SIG-M5 (cell line): Measurements from ENCODE around the gene ACAN.

ENCODE experiments used
- DNase-seq: peaks from one replicate; lab custom pipeline; 2025; lab: John Stamatoyannopoulos, UW

The ACAN gene

GRCh38 chr15:88803241-88803919 lies at the start of gene ACAN:
Gene ACAN (plus strand): TSS chr15:88803436. CDS start chr15:88836207, 32,771 bp downstream.
- no peak for DNase-seq

DNA sequence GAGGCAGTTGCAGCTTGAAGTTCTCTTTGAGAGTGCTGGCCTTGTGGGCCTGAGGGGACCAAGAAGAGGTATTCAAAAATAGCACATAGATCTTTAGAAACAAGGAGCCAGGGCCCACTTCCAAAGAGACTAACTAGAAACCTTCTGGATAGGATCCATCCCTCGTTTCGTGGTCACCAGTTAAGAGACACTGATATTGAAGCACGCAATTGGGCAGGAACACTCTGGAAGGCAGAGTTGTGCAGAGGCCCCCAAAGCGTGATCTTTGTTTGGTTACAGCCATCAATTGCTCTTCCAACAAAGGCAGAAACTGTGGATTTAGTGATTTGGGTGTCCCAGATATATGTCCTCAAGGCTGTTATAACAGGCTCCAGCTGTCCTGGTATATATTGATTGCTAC lies 46.7 kb upstream of the ACAN start:
- DNase-seq, result no peak

- DNase-seq, result no peak
These were observed 46.3 kb upstream of the ACAN start for GRCh38 chr15:88756921-88757320.

DNA sequence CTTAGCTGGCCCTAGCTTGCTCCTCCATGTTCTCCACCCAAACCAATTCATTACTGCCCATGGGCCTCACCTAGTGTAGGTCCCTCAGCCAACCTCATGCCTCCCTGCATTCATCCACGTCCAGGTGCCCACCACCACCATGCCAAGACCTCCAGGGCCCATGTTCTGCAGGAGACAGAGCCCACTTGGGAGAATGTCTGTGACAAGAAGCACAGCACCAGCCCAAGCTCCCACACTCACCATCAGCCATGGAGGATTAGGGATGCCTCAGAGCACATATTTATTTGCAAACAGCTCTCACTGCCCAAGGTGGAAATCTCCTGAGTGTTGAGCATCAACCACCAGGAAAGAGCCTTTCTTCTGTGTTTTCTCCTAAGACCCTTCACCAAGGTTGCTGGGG lies 43.4 kb upstream of the ACAN start:
- DNase-seq, result no peak

DNA sequence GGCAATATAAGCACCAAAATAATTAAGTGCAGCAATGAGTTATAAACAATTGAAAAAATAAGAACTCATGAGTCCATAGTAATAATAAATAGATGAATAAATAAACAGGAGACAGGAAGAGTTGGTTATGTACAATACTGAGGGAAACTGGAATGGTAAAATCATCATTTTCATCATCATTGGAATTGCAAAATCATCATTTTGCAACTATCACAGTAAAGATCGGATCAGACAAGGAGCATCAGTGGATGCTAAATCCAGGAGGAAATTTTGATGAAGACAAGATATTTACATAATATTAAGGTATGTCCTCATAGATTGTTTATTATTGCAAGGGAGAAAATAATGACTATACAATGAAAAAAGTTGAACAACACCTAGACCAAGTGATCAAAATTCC lies 38.8 kb upstream of the ACAN start:
- no peak for DNase-seq

GRCh38 chr15:88765212-88765611 lies 38.0 kb upstream of the ACAN start:
- DNase-seq, result no peak

GRCh38 chr15:88769161-88769971 lies 33.9 kb upstream of the ACAN start:
- no peak for DNase-seq

DNA sequence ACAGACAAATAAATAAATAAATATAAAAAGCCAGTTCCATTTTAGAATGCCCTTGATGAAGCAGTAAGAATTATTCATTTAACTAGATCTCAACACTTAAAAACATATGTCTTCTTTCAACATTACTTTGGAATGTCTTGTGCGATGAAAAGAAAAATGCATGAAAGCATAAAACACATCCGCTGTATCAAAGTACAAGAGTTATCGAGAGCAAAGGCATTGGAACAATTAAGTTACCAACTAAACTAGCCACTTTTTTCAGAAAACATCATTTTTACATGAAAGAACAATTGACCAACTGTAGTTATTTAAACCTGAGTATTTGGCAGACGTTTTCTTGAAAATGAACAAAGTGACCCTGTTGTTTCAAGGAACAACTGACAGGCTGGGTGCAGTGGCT lies 27.5 kb upstream of the ACAN start:
- no peak for DNase-seq

- DNase-seq, result no peak
These were observed 26.6 kb upstream of the ACAN start for GRCh38 chr15:88776646-88777045.

- no peak for DNase-seq
These were observed 23.3 kb upstream of the ACAN start for GRCh38 chr15:88779944-88780343.

DNA sequence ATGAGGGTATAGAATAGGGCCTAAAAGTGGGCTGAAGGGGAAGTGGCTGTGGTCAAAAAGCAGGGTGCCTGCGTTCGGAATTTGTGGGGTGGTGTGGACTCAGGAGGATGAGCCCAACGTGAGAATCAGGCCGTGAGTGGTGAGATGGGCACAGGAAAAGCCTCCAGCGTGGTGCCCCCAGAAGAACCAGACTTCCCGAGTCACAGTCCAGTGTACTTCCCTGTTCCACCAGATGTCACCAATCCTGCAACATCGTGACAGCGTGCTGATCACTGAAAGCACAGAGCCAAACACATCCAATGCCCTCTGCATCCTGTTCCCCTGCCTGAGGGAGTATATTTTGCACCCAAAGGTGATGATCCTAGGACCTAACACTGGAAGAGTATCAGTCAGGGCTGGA lies 20.8 kb upstream of the ACAN start:
- DNase-seq, result no peak

GRCh38 chr15:88785217-88785616 lies 18.0 kb upstream of the ACAN start:
- DNase-seq, result no peak

GRCh38 chr15:88788036-88788435 lies 15.2 kb upstream of the ACAN start:
- DNase-seq, result no peak

- no peak for DNase-seq
These were observed 14.4 kb upstream of the ACAN start for GRCh38 chr15:88788816-88789215.

DNA sequence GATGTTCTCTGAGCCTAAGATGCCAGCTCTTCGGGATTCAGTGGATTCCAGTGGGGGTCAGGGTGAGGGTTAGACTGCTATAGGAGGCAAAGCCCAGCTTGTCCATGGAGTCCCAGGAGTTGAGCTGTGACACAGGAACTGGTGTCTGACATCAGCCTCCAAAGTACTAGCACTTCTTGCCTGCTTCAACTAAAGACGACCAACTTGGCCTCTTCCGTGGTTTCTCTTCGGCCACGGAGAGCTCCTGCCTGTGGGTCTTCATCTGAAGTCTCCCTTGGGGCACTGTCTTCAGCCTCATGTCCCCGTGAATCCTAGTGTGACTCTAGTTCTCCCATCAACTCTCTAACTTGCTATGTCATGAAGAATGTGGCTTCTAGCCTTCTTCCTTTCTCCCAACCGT lies 12.8 kb upstream of the ACAN start:
- DNase-seq, result no peak

- DNase-seq, result no peak
These were observed 11.6 kb upstream of the ACAN start for GRCh38 chr15:88791637-88792036.

DNA sequence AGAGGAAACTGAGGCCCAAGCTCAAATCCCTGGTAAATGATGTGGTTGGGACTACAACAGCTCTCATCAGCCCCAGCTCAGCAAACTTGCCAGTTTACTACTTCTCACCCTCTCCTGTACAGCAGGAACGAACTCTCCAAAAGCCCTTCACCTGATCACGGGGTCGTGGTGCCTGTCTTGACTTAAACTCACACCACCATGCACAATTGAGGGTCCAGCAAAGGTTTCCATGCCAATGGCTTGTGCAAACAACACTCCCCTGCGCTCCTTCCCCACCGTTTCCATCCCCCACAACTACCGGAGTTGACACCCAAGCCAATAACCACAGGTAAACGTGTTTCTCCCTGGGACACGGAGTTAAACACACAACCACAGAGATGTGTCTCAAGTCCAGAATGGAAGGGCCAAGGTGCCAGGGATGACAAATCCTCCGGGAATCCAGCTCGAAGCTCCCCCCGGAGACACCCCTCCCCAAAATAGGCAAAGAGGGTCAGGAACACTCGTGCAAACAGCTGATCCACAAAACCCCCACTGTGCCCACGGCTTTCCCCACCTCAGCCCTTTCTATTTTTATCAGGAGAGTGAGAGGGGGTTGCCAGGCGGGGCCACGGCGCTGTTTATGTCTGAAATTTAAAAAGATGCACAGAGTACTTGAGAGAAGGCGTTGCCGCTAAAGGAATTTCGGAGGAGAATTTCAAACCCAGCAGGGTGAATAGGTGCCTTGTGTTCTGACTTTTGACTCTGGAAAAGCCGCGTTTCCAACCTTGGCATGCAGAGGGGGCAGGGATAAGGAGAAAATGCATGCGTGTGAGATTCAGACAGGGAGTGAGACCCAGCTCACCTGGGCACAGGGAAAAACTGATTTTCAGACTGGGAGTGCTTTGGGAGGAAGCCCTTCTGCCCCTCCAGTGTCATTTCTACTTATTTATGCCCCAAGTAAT lies 10.6 kb upstream of the ACAN start:
- no peak for DNase-seq

GRCh38 chr15:88794001-88794400 lies 9.2 kb upstream of the ACAN start:
- no peak for DNase-seq

DNA sequence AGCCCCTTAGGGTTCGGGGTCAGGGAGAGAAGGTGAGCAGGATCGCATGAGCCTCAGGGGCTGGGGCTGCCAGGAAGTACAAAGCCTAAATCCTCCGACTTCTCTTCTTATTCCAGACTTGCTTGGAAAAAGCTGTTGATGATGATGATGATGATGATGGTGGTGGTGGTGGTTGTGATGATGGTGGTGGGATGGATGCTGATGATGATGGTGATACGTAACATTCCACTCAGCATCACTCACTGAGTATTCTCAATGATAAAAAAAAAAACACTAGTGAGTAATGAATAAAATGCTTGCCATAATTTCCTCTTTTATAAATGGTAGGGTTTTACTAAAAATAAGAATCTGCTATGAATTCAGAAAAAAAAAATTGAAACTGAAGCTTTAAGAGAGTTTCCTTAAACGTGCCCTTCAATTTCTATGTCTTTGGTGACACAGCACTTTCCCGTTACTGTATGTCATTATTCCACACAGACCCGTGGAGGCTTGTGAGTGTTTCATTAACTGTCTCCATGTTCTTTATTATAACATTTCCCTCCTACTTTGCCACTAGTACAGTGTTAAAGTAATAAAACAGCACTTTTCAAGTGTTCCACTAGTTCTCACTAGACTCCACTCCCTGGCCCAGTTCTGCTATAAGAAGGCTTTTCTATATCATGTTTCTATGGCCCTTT lies 5.4 kb upstream of the ACAN start:
- no peak for DNase-seq

GRCh38 chr15:88799341-88799740 lies 3.9 kb upstream of the ACAN start:
- no peak for DNase-seq

GRCh38 chr15:88800026-88800425 lies 3.2 kb upstream of the ACAN start:
- DNase-seq, result no peak

DNA sequence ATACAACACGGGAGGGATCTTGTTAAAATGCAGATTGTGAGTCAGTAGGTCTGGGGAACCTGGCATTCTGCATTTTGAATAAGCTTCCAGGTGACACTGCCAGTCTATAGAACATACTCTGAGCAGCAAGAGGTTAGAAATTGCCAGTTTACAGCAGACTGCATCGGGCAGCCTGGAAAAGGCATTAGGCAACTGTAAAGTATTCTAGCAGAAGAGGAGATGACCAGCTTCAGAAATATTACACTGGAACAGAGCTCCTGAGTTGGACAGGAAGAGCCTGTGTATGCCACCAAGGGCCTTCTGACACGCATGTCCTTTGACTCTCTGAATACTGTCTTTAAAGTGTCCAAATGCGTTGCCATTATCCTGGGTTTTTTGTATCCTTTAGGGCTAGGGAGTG lies 2.5 kb upstream of the ACAN start:
- no peak for DNase-seq
